Right renal cortex interstitium (tissue), 3 donors: ENCODE results near the gene TULP4. TPM values are rescaled to one million over a fixed set of nuclear protein-coding genes. Genes with fewer than 3 reads are reported as not detected.

ENCODE experiments used
- DNase-seq, 3 donors: peaks; one replicate each; pipeline ENCODE4 v3.0.0-alpha.2; 2013; ENCODE audit warnings: low read depth in 3 of 3, low spot score in 2 of 3
- polyA plus RNA-seq, 3 donors: library from polyadenylated mRNA; unstranded; fragments of 120-200 nt; gene quantifications; one replicate each; pipeline ENCODE4 v1.2.1, GENCODE V29; 2013; ENCODE audit not compliant: insufficient read length in 3 of 3

The TULP4 gene
- polyA plus RNA-seq, 3 donors: 17.7 to 19.1 (median 18.4) TPM

DNA sequence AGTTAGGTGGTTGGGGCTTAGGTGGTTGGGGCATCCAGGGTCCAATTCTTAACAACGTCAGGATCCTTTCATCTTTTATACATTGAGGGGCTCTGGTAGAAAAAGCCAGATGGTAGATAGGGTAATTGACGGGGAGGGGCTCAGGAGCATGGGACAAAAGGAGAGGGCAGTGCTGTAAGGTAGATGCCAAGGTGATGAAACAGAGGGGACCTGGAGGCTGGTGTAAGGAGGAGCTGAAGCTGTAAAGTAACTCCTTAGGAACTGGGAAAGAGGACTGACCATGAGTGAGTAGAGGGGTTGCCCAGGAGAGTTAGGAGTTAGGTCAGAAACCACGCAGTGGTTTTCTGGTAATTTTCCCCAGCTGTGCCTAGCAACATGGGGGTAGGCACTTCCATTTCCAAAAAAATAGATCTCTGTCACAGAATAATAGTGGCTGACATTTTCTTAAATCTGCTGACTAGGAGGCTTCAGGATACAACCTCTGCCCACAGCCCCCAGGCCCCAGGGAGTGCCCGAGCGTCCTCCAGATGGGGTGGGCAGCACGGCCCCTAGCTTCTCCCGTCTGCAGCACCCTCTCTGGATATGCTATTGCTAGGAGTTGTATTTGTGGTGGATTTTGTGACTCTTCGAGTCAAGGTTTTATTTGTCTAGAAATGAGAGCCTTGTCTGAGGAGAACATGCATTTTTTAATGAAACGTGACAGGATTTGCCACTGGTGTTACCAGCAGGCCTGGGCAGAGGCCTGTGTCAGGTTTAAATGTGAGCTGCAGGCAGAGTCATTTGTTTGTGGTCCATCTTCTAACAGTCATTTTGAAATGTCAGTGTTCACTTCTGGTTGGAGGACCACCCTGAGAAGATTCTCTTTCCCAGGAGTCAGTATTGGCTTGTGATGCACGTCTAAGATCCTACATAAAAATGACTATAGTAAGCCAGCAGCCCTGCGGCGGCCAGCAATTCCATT is 44.6 kb downstream of the TULP4 start:
- no peak for DNase-seq

DNA sequence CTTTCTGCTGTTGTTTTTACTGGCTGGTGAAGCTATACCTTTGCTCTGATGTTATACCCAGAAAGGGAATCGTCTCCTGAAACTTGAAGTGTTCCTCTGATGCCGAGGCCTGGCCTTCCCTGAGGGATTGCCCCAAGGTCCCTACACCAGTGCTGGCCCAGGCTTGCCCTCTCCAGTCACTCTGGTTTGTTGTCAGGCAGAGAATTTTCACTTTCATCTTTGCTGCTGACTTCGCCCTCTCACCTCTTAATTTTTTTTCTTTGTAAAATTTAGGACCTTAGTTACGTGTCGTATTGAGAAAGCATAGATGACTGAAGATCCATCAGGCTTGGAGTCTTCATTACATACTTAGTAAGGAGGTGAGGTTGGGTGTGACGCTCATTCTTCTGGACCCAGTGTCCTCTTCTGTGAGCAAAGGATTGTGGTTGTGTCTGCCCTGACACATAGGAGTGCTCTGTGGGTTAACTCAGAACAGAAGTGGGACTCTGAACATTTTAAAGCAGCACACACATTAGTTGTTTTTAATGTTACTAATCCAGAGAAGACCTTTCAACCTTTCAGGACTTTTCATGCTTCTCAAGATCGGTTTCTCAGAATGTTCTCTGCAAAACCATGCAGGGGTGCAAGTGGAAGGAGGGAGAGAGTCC is 45.4 kb downstream of the TULP4 start:
- DNase-seq: no peak

DNA sequence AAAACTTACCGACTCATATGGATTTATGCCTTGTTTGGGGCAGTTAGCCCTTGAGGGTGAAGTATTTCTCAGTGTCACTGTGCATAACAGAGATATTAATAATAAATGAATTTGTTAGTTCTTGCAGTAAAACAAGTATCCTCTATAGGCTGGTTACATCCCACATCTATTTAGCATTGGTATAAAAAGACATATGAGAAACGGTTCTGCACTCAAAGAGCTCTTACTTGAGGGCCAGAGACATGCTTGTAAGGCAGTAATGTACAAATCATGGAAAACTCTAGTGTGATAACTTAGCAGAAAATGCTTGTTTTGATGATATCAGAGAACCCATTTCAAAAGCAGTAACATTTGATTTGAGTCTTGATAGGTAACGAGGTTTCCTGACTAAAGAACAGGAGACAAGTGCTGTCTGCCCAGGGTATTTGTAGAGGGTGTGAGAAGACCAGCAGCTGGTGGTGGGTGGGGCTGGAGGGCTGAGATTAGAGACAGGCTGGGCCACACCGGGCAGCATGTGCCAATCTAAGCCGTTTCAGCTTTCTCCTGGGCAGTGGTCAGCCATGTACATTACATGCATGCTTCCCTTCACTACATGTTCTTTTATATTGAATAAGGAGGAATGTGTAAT is 46.3 kb downstream of the TULP4 start:
- DNase-seq: no peak

DNA sequence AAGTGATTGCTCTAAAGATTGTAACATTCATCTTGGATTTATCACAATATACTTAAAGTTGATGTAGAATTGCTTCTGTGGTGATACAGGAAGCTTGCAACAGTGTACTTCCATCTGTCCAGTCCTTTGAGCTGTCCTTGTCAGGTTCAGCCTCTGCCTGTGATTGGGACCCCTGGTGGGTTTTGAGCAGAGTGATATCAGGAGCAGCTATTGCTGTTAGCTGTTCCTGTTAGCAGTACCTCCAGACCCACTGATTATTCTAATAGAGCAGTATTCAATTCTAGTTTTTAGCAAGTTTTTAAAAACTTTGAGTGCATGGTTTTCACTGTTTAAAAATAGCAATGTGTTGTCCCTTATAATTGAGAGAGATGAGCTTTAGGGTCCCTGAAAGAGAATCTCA is 48.8 kb downstream of the TULP4 start:
- no peak for DNase-seq

DNA sequence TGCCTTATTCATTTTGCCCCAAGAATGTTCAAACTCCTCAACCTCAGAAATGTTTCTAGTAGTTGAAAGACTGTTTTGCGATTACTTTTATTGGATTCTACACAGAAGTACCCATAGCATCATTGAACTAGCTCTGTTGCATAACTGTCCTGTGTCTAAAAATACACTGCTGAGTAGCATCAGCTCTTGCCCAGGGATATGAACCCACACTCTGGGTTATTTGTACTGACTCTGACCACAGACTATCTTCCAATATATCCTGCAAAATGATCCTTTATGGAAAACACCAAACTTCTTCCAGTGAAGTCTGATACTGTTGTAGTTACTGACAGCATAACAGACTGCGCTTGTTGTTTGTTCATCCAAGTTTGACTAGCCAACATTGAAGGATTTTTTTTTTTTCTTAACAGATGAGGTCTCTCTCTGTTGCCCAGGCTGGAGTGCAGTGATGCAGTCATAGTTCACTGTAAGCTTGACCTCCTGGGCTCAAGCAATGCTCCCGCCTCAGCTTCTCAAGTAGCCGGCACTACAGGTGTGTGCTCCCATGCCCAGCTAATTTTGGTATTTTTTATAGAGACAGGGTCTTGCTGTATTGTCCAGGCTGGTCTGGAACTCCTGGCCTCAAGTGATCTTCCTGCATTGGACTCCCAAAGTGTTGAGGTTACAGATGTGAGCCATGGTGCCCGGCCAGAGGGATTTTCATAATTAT is 49.9 kb downstream of the TULP4 start:
- DNase-seq: no peak

DNA sequence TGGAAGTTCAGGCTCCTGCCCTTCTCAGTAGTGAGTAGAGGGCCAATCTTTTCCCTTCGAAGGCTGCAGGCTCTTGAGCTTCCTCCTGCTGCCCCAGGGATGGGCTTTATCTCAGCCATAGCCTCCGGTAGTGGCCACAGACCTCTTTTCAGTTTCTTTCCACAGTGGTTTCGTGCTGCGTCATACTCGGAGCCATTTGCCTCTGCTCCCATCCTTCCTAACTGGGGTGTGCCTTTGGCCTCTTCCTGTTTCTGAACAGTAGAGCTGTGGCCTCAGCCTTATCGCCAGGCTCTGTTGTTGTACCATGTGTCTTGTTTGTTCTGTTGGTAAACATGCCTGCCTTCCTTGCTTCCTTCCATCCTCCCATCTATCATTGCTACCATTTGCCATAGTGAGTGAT is 54.1 kb downstream of the TULP4 start:
- no peak for DNase-seq

DNA sequence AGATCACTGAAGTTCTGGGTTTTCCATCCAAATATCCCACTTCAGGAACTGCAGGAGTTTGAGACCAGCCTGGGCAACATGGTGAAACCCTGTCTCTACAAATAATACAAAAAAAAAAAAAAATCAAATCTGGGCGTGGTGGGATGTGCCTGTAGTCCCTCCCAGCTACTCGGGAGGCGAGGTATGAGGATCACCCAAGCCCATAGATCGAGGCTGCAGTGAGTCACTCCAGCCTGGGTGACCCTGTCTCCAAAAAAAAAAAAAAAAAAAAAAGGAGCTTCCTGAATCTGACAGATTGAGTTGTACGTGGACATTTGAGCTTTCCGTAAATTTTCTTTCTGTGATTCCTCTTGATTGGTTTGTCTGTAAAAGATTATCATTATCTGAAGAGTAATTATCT is 55.6 kb downstream of the TULP4 start:
- DNase-seq: no peak

DNA sequence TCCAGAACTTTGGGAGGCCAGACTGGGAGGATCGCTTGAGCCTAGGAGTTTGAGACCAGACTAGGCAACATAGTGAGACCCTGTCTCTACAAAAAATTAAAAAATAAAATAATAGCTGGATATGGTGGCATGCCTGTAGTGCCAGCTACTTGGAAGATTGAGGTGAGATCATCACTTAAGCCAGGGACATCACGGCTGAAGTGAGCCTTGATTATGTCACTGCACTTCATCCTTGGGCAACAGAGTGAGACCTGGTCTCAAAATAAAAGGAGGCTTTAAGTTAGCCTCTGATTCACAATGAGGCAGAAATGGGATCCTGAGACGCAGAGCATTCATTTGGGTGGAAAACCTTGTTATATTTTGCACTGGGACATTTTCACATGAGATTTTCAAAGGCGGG is 57.0 kb downstream of the TULP4 start:
- no peak for DNase-seq

DNA sequence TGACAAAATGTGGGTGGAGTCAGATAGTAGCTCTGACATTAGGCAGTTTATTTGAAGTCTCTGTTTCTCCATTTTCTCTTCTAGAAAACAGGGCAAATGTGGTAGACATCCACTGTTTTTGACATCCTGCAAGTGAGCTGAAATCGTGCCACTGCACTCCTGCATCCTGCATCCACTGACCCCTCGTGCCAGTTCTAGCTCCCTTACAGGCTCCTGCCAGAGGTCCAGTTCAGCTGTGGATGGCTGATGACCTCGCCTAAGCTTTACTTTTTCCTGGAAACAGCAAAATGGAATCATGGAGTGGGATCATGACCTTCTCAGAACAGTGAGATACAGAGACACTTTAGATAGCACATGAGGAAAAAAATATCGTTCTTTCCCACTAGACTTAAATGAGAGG is 58.5 kb downstream of the TULP4 start:
- DNase-seq: no peak

DNA sequence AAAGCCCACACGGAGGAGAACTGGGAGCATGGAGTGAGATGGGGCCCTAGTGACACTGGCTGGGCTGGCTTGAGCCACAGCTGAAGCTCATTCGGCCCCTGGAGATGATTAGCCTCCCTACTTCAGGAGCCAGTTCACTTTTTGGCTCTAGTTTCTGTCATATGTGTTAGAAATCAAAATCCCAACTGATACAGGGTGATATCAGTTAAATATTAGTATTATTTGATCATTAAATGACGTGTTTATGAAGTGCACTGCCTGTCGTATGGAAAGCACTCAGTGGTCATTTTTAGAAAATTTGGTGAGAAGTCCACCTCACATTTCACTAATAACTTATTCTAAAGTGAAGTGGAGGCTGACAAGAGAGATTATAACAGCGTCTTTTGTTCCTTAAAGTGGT is 59.0 kb downstream of the TULP4 start:
- no peak for DNase-seq

DNA sequence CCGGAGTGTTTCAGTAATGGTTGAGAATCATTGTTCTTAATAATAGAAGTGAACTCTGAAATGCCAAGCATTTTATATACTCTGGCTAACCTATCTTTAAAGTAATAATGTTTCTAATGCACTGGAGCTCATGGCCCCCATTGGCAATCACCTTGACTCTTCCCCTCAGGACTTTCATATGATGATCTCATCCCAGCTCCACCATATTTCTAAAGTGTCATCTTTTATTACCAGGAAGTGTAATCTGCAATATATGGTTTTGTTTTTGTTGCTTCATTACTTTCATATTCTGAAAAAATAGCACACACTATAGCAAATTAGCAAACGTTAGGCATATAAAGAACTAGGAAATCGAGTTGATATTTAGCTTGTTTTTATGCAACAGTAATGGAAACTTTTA is 60.3 kb downstream of the TULP4 start:
- no peak for DNase-seq

DNA sequence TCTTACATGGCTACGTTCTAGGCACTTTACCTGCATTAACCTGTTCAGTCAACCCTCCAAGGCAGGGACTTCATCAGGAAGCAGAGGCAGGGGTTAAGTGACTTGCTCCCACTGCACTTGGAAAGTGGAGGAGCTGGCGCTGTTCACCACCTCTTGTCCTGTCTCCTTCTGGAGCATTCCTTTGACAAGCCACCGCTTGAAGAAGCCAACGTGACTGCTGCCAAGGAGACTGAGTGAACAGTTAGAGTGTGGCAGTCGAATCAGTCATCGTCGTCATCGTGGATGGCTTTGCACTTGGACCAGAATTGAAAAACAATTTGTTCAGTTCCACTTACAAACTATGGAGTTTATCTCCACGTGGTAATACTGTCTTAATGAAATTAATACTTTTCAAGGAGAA is 60.9 kb downstream of the TULP4 start:
- DNase-seq: no peak

DNA sequence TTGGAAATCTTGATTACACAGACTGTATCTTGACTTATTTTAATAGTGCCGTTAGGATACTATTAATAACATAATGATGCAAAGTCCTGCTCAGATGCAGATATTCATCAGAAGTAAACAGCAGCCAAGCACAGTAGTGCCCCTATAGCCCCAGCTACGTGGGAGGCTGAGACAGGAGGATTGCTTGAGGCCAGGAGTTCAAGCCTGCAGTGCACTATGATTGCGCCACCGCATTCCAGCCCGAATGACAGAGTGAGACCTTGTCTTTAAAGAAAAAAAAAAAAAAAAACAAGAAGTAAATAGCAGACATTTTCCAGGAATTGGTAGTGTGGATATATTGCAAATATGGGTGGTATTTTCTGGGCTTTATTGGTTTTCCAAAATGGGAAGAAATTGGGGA is 61.8 kb downstream of the TULP4 start:
- DNase-seq: no peak

DNA sequence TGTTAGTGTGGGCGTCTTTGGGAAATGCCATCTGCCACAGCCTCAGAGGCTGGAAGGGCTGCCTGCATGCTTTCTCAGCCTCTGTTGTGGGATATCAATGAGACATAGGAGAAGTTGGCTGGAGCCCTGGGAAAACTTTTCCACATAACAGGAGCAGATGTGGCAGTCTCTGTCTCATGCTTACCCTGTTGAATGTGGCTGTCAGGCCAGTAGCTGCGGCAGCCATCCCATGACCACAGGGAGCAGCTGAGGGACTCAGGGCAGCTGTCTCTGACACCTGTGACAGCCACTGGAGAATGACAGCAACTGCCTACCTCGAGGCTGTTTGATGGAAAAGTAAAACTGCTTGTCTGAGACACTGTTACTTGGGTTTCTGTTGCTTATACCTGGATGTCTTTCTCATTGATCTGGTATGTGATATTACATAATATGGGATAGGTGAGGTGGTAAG is 64.4 kb downstream of the TULP4 start:
- no peak for DNase-seq

DNA sequence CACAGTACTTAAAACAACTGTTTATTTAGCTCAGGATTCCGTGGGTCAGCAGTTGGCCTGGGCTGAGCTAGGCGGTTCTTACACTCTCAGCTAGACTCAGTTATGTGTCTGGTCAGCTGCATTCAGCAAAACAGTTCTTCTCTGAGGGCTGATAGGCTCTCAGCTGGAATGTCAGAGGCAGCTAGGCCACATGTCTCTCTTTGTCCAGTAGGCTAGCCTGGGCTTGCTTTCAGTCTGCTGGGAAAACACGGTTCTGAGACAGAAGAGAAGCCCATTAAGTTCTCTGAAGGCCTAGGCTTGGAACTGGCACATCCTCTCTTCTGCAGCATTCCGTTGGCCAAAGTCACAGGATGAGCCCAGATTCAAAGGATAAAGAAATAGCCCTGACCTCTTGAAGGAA is 65.6 kb downstream of the TULP4 start:
- no peak for DNase-seq

DNA sequence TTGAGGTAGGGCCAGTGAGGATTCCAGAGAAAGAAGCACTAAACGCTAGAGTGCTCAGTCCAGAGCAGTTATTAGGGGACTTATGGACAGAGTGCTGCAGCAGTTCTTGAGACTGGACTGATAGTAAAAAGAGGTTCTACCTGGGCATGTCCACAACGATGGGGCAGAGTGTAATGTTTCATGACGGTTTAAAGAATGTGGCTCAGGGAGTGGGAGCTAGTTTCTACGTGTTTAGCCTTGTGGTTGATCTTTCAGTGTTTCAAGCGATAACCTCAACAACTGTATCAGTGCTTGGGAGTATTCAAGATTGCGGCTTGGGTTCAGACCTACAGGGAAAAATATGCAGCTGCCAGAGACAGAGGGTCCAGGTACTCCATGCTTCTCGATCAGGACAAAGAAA is 67.1 kb downstream of the TULP4 start:
- no peak for DNase-seq

DNA sequence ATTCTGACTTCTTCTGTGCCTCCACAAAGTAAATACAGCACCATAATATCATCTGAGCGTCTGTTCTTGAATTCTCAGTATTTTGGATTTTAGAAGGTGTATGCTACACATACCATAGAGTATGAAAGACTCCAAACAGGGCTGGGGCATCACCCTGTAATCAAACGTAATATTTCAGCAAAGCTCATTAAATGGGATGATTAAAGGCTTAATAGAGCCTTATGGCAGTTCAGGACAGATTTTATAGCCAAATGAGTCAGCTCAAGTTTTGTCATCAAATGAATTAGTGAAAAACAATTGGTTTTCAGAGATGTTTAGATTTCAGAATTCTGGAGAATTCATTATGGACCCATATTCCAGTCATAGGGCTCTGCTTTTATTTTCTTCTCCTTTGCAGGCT is 68.9 kb downstream of the TULP4 start:
- no peak for DNase-seq

DNA sequence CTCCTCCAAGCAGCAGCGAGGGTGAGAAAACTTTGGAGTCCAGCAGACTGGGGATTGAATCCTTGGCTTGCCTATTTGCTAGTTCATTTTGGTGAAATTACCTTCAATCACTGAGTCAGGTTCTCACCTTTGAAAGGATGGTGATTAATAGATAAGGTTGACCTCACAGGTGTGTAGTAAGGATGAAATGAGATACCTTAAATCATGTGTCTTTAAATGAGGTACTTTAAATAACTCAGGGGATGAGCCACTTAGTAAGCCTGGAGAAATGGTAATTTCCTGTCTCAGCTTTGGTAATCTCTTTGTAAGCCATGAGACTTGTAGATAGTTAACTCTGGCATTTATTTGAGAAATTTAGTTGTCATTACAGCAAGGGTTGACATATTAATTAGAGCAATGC is 70.2 kb downstream of the TULP4 start:
- no peak for DNase-seq

DNA sequence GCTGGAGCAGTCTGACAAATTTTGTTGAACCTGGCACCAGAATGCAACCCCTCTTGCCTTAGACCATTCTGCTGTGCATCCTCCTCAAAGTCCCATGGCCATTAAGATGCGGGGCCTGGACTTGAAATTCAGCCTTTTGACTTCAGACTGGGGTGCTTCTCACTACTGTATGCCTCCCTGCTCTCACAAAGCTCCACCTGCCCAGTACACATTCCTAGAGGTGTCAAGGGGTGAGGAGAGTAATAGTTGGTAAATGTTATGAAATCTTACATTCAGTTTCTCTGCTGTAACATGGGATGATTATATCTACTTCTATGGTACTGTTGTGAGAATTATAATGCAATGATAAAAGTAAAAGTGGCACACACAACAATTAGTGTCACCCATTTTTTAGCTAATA is 70.8 kb downstream of the TULP4 start:
- DNase-seq: no peak

DNA sequence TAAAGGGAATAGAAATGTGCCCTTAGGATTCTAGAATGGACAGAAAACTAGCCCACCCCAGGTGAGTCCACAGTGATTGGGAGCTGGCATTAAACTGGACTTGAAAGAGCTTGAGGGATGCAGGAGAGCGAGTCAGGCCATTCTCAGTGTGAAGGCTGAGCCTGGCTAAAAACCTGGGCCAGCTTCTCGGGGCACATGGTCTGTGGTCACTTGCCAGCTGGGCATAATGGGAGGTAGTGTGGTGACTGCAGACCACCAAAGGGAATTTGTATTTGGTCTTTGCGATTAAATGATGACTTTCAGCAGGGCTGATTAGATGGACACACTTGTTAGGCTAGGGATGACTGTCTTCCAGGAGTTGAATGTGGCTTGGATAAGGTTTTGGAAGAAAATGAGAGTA is 71.3 kb downstream of the TULP4 start:
- no peak for DNase-seq

DNA sequence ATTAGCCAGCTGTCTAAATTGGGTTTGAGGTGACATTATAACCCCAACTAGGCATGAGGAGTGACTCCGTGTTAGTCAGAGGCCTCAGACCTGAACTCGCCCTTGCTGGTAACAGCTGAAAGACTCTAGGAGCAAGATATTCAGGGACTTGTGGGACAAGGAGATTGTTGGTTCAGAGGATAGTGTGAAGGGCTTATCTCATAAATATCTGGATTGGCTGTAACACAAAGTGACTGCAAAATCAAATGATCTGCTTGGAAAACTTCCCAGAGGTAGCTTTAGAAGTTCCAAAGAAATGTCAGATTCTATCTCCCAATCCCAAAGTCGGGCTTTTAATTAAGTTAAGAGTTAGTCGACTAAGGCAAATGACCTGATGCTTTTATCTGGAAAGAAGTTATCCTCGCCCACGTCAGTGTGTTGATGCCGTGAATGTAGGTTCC is 72.4 kb downstream of the TULP4 start:
- no peak for DNase-seq
